Progenitor cell of endocrine pancreas (in vitro differentiated cells): ENCODE data around the gene ATL1. TPM values are rescaled to one million over a fixed set of nuclear protein-coding genes. Genes with fewer than 3 reads are reported as not detected.

Experiments
- DNase-seq: peaks from one replicate; pipeline ENCODE4 v3.0.0; 2021; ENCODE audit warnings: low spot score; ENCODE audit not compliant: unreplicated experiment
- H3K27ac Mint-ChIP-seq: 2 replicates; pipeline ENCODE4 v1.8.0; 2021; ENCODE audit warnings: mild to moderate bottlenecking, moderate library complexity, mixed read lengths
- H3K27me3 Mint-ChIP-seq: 2 replicates; pipeline ENCODE4 v1.8.0; 2021; ENCODE audit warnings: mixed read lengths
- H3K36me3 Mint-ChIP-seq: 2 replicates; pipeline ENCODE4 v1.8.0; 2022; ENCODE audit warnings: mixed read lengths; ENCODE audit not compliant: insufficient read depth
- H3K4me1 Mint-ChIP-seq: 2 replicates; pipeline ENCODE4 v1.8.0; 2021; ENCODE audit warnings: low read depth, mixed read lengths
- H3K4me3 Mint-ChIP-seq: 2 replicates; pipeline ENCODE4 v1.8.0; 2021; ENCODE audit warnings: low read depth, mild to moderate bottlenecking, moderate library complexity, mixed read lengths
- H3K9me3 Mint-ChIP-seq: 2 replicates; pipeline ENCODE4 v1.8.0; 2021; ENCODE audit warnings: low read depth, mixed read lengths
- total RNA-seq: library from RNA; stranded (reverse); gene quantifications from 2 replicates; pipeline ENCODE4 v1.2.1, GENCODE V29; 2021
- TF ChIP-seq, protein P1 (sequence below): fragments of 200-600 bp; sonication (generic); IDR thresholded peaks from one replicate; pipeline ENCODE4 v1.5.0; 2021; ENCODE audit warnings: antibody characterized with exemption, mild to moderate bottlenecking; ENCODE audit not compliant: unreplicated experiment

ATL1 gene
- total RNA-seq, 1 donor from 2014 or later: 6.8 TPM

DNA sequence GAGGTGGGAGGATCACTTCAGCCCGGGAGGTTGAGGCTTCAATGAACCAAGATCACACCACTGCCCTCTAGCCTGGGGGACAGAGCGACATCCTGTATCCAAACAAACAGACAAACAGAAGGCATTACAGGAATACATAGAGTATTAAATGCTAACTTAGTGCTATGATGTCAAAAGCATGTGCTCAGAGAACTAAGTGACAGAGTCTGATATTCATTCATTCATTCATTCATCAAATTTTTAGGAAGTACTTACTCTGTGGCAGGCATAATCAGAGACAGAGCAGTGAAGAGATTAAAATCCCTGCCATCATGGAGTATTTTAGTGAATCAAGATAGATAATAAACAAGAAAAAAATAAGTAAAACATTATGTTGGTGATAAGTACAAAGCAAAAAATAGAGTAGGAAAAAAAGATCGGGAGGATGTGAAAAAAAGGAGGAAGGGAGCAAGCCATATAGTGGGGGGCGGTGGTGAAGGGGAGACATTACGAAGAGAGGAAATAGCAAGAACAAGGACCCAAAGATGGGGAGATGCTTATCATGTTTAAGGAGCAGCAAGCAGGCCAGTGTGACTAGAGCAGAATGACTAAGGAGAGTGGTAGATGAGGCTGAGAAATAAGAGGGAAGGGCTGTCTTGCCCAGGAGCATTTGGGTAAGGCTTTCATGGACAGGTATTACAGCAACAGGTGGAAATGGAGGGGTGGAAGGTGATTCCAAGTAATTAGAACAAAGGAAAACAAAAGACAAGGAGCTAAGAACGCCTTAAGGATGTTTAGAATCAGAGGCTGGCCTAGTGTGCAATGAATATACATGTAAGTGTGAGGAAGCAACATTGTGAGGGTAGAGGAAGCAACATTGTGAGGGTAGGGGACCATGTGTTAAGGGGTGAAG is 30.4 kb upstream of the ATL1 start:
- no peaks in the 10 kb centered on the region for H3K27me3 Mint-ChIP-seq
- peak overlapping the region; percentile 31 for H3K27ac Mint-ChIP-seq
- peak overlapping the region; percentile 84 for H3K4me3 Mint-ChIP-seq
- no peaks in the 10 kb centered on the region for H3K9me3 Mint-ChIP-seq
- no peak for DNase-seq
- TF ChIP-seq, protein P1, sequence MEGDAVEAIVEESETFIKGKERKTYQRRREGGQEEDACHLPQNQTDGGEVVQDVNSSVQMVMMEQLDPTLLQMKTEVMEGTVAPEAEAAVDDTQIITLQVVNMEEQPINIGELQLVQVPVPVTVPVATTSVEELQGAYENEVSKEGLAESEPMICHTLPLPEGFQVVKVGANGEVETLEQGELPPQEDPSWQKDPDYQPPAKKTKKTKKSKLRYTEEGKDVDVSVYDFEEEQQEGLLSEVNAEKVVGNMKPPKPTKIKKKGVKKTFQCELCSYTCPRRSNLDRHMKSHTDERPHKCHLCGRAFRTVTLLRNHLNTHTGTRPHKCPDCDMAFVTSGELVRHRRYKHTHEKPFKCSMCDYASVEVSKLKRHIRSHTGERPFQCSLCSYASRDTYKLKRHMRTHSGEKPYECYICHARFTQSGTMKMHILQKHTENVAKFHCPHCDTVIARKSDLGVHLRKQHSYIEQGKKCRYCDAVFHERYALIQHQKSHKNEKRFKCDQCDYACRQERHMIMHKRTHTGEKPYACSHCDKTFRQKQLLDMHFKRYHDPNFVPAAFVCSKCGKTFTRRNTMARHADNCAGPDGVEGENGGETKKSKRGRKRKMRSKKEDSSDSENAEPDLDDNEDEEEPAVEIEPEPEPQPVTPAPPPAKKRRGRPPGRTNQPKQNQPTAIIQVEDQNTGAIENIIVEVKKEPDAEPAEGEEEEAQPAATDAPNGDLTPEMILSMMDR: no peak
- H3K36me3 Mint-ChIP-seq: peaks cover 1% of the 10 kb centered on the region
- H3K4me1 Mint-ChIP-seq: peaks cover 31% of the 10 kb centered on the region

GRCh38 chr14:50530358-50530757 is 29.6 kb upstream of the ATL1 start:
- Mint-ChIP-seq H3K4me3 (peak overlapping the region; percentile 84), H3K9me3 (no peaks in the 10 kb centered on the region), H3K27ac (peak overlapping the region; percentile 95), H3K4me1 (peaks cover 26% of the 10 kb centered on the region), H3K27me3 (no peaks in the 10 kb centered on the region), H3K36me3 (peaks cover 1% of the 10 kb centered on the region)
- TF ChIP-seq, protein P1: no peak
- DNase-seq: no peak

DNA sequence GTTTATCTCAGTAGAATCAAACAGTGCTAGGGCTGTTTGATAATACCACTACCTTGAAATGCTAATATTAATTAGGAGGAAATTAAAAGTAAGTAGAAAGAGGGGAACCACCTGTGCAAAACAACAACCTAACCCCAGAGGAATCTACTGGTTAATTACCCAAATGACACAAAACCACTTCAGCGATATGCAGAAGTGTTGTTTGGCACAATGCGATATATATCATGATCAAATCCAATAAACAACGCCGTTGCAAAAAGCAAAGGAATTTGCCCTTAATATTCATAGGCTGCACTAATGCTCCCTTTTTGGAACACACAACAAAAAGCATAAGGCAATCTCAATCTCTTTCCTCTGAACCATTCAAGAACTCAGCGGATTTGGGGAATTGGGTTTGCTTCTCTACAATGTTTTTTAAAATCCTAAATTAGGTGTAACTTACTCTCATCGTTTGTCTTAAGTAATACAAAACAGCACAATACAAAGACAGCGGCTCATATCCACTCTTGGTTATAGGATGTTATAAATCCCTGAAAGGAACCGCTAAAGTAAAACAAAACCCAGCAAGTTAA is 29.1 kb upstream of the ATL1 start:
- H3K36me3 Mint-ChIP-seq: peaks cover 1% of the 10 kb centered on the region
- H3K4me3 Mint-ChIP-seq: peak overlapping the region; percentile 84
- H3K27me3 Mint-ChIP-seq: no peaks in the 10 kb centered on the region
- H3K27ac Mint-ChIP-seq: peak overlapping the region; percentile 95
- DNase-seq: no peak
- peaks cover 26% of the 10 kb centered on the region for H3K4me1 Mint-ChIP-seq
- TF ChIP-seq, protein P1: no peak
- H3K9me3 Mint-ChIP-seq: no peaks in the 10 kb centered on the region

DNA sequence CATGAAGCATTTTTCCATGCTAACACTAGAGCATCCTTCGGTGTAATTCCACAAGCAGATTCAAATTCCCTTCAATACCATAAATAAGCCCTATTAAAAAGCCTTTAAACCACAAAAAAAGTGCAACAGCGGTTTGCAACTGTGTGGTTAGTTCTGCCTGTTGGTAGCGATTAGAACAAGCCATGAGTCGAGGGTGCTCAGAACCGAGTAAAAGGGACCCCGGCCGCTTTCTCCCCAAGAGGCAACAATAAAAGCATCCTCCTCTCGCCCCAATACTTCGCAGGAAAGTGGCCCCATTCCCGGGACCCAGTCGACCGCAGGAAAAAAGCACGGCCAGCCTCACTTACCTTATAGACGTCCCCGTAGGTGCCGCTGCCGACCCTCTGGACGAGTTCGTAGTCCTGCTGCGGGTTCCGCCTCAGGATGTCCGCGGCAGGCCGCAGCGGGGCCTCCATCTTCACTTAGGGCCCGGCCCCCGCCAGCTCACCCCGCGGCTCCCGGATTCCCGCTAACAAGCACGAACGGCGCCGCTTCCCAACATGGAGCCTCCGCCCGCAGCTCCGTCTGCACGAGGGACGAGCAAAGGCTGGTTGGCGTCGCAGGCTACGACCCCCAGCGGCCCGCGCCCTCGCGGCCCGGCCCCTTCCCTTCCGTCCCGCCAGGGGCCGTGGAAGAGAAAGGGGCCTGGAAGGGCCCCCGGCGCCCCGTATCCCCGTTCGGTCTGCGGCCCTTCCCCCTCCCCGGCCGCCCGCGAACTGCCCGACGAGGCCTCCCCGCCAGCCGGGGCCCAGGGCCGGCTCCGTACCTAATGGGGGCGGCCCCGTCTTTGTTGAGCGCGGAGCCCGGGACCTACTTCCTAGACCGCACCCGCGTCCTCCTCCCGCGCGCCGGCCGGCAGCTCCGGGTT is 28.1 kb upstream of the ATL1 start:
- Mint-ChIP-seq H3K4me3 (peak overlapping the region; percentile 84), H3K27ac (peak overlapping the region; percentile 95), H3K36me3 (peaks cover 1% of the 10 kb centered on the region), H3K4me1 (peaks cover 24% of the 10 kb centered on the region), H3K27me3 (no peaks in the 10 kb centered on the region), H3K9me3 (peaks cover 5% of the 10 kb centered on the region)
- DNase-seq: peak; percentile 39
- TF ChIP-seq, protein P1: no peak
